ENCODE results near the gene SPACA7.

DNA sequence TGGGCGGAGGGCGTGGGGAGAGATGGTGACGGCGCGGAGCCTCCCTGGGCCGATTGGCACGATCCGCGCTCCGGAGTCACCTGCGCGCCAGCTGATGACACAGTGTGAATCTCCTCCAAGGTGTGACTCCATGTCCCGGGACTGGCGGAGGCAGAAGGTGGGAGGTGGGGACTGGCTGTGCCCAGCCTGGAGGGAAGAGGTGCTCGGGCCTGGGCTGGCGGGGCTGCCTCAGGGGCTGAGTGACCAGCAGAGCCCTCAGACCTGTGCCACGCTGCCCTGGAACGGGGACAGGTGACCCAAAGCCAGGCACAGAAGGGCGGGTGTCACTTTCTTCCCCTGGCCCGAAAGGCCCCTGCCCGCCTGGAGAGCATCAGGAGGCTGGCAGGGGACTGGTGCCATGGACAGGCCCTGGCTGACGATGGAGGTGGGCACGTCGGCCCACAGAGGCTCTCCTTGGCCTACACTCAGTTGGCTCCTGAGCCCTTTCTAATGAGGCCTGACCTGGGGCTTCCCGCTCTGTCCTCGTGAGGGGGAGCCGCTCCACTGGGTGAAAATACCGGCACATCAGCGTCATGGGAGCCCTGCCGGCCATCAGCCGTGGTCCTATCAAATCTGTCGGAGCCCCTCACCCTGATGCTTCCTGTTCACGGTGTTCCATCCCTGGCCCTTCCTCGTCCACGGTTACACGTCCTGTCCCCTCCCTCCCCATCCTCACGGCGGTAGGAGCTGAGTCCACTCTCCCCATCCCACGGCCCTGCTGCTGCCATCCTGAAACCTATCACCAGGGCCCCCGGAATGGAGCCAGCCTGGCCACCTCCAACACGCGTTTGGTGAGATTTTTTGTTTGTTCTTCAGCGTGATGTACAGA, 75.6 kb downstream of the SPACA7 start:
- TF ChIP-seq POLR2AphosphoS5 (IDR thresholded peaks at IDR 0.05; ENCODE audit: low read depth) (no peak), CTCF (IDR thresholded peaks at IDR 0.05; ENCODE audit: insufficient read depth, low read length) (no peak), REST (IDR thresholded peaks at IDR 0.05; ENCODE audit: insufficient replicate concordance, low read depth) (no peak), SPI1 (IDR thresholded peaks at IDR 0.05; ENCODE audit: borderline replicate concordance, low read depth) (no peak), GABPA (IDR thresholded peaks at IDR 0.05; ENCODE audit: low read depth) (no peak)

Measured in HL-60 (cell line).